WTC11 (cell line): ENCODE results near the gene GLT6D1. TPM values are rescaled to one million over a fixed set of nuclear protein-coding genes. Genes with fewer than 3 reads are reported as not detected.
A peak's percentile ranks its signal among the peaks of the same experiment; 100 is the strongest.

Source experiments
- ATAC-seq: fragments of 200-7000 bp; cut with Tn5 transposase; 2 replicates; pipeline ENCODE4 v1.10.0; 2021; ENCODE audit warnings: mild to moderate bottlenecking, moderate library complexity
- CTCF ChIA-PET: fragments of 300-600 bp; sonication (Branson Sonifier 250); formaldehyde crosslinking; loops from one replicate; lab custom pipeline; 2021; ENCODE audit warnings: antibody characterized with exemption; lab: Charles Lee
- POLR2A ChIA-PET: fragments of 350-600 bp; sonication (Branson Sonifier 250); formaldehyde crosslinking; loops from one replicate; lab custom pipeline; 2021; ENCODE audit warnings: antibody characterized with exemption; lab: Charles Lee
- DNase-seq: peaks from one replicate; pipeline ENCODE4 v3.0.0; 2021; ENCODE audit warnings: low spot score
- H3K27ac Mint-ChIP-seq: 2 replicates; pipeline ENCODE4 v1.8.0; 2021; ENCODE audit warnings: mixed read lengths
- H3K27me3 Mint-ChIP-seq: 2 replicates; pipeline ENCODE4 v1.8.0; 2021; ENCODE audit warnings: low read depth, mild to moderate bottlenecking, moderate library complexity, mixed read lengths
- H3K36me3 Mint-ChIP-seq: 2 replicates; pipeline ENCODE4 v1.8.0; 2021; ENCODE audit warnings: mixed read lengths
- H3K4me1 Mint-ChIP-seq: 2 replicates; pipeline ENCODE4 v1.8.0; 2022; ENCODE audit warnings: mixed read lengths
- H3K4me3 Mint-ChIP-seq: 2 replicates; pipeline ENCODE4 v1.8.0; 2021; ENCODE audit warnings: mild to moderate bottlenecking, moderate library complexity, mixed read lengths
- H3K9me3 Mint-ChIP-seq: 2 replicates; pipeline ENCODE4 v1.8.0; 2021; ENCODE audit warnings: mixed read lengths
- ATF1 ChIP-seq: sonication (generic); formaldehyde crosslinking; IDR thresholded peaks from 2 replicates; pipeline ENCODE4 v1.8.1; 2023; ENCODE audit warnings: mild to moderate bottlenecking, moderate library complexity, missing genetic modification reagents
- CREB1 ChIP-seq: sonication (generic); formaldehyde crosslinking; IDR thresholded peaks from 2 replicates; pipeline ENCODE4 v1.8.0; 2023; ENCODE audit warnings: mild to moderate bottlenecking, missing genetic modification reagents
- GTF2I ChIP-seq: fragments of 250-450 bp; sonication (Bioruptor Pico); conservative IDR thresholded peaks from 2 replicates; pipeline ENCODE4 v1.4.0; 2021; ENCODE audit warnings: mild to moderate bottlenecking
- JAZF1 ChIP-seq: fragments of 250-450 bp; sonication (Bioruptor Pico); IDR thresholded peaks from 2 replicates; pipeline ENCODE4 v1.9.0; 2021; ENCODE audit warnings: moderate library complexity, mild to moderate bottlenecking, inconsistent platforms
- MXD4 ChIP-seq: fragments of 250-450 bp; sonication (Bioruptor Pico); IDR thresholded peaks from 2 replicates; pipeline ENCODE4 v1.8.0; 2021; ENCODE audit warnings: mild to moderate bottlenecking, moderate library complexity, borderline replicate concordance
- NFE2L1 ChIP-seq: sonication (generic); formaldehyde crosslinking; IDR thresholded peaks from 2 replicates; pipeline ENCODE4 v1.8.1; 2023; ENCODE audit warnings: missing genetic modification reagents
- NR1H2 ChIP-seq: sonication (generic); formaldehyde crosslinking; IDR thresholded peaks from 2 replicates; pipeline ENCODE4 v1.9.0; 2021; ENCODE audit warnings: mild to moderate bottlenecking, moderate library complexity, missing genetic modification reagents
- RELA ChIP-seq: sonication (generic); formaldehyde crosslinking; IDR thresholded peaks from 2 replicates; pipeline ENCODE4 v1.8.1; 2022; ENCODE audit warnings: missing genetic modification reagents, mild to moderate bottlenecking, borderline replicate concordance
- TCF7 ChIP-seq: sonication (generic); formaldehyde crosslinking; IDR thresholded peaks from 2 replicates; pipeline ENCODE4 v1.8.0; 2022; ENCODE audit warnings: mild to moderate bottlenecking, low read depth, missing genetic modification reagents, moderate library complexity
- ZNF121 ChIP-seq: sonication (generic); formaldehyde crosslinking; IDR thresholded peaks from 2 replicates; pipeline ENCODE4 v1.8.0; 2023; ENCODE audit warnings: missing genetic modification reagents
- ZNF423 ChIP-seq: fragments of 250-450 bp; sonication (Bioruptor Pico); IDR thresholded peaks from 2 replicates; pipeline ENCODE4 v2.1.2; 2022; ENCODE audit warnings: mild to moderate bottlenecking, moderate library complexity
- total RNA-seq: library from RNA; stranded (reverse); gene quantifications from 3 replicates; pipeline ENCODE4 v1.2.3, GENCODE V29; 2021
- TF ChIP-seq, protein P1 (sequence below): sonication (generic); formaldehyde crosslinking; IDR thresholded peaks from 2 replicates; pipeline ENCODE4 v1.8.1; 2023; ENCODE audit warnings: mild to moderate bottlenecking, missing genetic modification reagents, borderline replicate concordance
- TF ChIP-seq, protein P2 (sequence below): sonication (generic); formaldehyde crosslinking; IDR thresholded peaks from 2 replicates; pipeline ENCODE4 v1.8.1; 2022; ENCODE audit warnings: missing genetic modification reagents, borderline replicate concordance
- TF ChIP-seq, protein P3 (sequence below): sonication (generic); formaldehyde crosslinking; IDR thresholded peaks from 2 replicates; pipeline ENCODE4 v1.8.1; 2023; ENCODE audit warnings: mild to moderate bottlenecking, moderate library complexity, missing genetic modification reagents
- TF ChIP-seq, protein P4 (sequence below): fragments of 250-450 bp; sonication (Bioruptor Pico); IDR thresholded peaks from 2 replicates; pipeline ENCODE4 v1.8.0; 2021; ENCODE audit warnings: mild to moderate bottlenecking

Gene GLT6D1
- total RNA-seq, 1 experiment from 2014 or later: 0.37 TPM

DNA sequence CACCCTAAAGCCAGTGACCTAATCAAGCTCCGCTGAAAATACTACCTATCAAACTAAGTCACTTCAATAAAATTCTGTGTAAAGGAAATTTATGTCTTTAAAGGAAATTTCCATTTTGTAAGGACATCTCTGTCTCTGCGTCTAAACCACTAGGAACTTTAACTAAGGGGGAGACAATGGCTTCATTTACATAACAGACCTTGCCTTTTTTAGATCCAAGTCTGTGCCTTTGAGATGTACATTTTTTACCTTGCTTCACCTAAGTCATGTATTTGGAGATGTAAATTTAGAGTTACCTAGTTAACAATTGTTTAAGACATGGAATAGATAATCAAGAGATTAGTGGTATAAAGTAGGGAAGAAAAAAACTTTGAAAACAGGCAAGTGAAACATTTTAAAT, 10.2 kb upstream of the GLT6D1 start (continued):
- no peak for TF ChIP-seq ATF1 (CRISPR knock-in tag)
- TF ChIP-seq ZNF121 (CRISPR knock-in tag): no peak

DNA sequence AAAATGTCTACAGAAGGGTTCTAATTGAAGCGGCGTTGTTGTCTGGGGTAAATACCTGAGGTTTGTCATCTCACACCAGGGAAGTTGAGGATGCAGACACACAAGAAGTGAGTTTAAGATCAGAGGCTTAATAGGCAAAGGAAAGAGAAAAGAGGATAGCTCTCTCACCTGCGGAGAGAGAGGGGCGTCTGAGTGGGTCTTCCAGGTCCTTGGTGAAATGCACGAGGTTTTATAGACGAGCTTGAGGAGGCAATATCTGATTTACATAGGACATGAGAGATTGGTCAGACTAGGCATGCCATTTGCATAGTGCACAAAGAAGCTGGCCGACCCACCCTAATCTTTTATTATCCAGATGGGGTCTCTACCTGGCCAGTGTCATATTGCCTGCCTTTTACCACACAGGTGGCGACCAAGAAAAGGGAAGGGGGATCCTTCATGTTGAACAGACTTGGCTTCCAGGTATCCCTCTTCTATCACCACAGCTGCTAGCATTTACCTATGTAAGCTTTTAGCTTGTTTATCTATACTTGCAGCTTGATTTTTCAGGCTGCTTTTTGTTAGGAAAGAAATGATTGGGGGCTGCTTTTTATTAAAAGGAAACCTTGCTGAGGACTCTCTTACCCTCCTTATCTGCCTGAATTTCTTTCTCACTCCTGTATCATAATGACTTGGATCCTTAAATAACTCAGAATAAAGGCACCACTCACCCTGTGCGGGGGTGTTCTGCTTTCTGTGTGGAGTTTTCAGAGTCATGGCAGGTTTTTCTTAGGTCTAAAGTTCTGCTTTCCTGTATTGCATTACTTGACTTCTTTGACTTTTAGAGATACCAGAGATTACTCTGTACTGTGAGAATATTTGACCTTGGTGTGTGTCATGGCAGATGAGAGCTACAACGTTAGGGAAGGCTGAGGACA, 9.4 kb upstream of the GLT6D1 start:
- Mint-ChIP-seq H3K27ac (peak overlapping the region; percentile 87), H3K36me3 (peaks cover 88% of the 10 kb centered on the region), H3K4me3 (peak overlapping the region; percentile 55), H3K9me3 (peaks cover 90% of the 10 kb centered on the region), H3K4me1 (peaks cover 23% of the 10 kb centered on the region), H3K27me3 (peaks cover 18% of the 10 kb centered on the region)
- DNase-seq: no peak
- TF ChIP-seq, protein P1, sequence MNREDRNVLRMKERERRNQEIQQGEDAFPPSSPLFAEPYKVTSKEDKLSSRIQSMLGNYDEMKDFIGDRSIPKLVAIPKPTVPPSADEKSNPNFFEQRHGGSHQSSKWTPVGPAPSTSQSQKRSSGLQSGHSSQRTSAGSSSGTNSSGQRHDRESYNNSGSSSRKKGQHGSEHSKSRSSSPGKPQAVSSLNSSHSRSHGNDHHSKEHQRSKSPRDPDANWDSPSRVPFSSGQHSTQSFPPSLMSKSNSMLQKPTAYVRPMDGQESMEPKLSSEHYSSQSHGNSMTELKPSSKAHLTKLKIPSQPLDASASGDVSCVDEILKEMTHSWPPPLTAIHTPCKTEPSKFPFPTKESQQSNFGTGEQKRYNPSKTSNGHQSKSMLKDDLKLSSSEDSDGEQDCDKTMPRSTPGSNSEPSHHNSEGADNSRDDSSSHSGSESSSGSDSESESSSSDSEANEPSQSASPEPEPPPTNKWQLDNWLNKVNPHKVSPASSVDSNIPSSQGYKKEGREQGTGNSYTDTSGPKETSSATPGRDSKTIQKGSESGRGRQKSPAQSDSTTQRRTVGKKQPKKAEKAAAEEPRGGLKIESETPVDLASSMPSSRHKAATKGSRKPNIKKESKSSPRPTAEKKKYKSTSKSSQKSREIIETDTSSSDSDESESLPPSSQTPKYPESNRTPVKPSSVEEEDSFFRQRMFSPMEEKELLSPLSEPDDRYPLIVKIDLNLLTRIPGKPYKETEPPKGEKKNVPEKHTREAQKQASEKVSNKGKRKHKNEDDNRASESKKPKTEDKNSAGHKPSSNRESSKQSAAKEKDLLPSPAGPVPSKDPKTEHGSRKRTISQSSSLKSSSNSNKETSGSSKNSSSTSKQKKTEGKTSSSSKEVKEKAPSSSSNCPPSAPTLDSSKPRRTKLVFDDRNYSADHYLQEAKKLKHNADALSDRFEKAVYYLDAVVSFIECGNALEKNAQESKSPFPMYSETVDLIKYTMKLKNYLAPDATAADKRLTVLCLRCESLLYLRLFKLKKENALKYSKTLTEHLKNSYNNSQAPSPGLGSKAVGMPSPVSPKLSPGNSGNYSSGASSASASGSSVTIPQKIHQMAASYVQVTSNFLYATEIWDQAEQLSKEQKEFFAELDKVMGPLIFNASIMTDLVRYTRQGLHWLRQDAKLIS (CRISPR knock-in tag): no peak
- TF ChIP-seq, protein P2, sequence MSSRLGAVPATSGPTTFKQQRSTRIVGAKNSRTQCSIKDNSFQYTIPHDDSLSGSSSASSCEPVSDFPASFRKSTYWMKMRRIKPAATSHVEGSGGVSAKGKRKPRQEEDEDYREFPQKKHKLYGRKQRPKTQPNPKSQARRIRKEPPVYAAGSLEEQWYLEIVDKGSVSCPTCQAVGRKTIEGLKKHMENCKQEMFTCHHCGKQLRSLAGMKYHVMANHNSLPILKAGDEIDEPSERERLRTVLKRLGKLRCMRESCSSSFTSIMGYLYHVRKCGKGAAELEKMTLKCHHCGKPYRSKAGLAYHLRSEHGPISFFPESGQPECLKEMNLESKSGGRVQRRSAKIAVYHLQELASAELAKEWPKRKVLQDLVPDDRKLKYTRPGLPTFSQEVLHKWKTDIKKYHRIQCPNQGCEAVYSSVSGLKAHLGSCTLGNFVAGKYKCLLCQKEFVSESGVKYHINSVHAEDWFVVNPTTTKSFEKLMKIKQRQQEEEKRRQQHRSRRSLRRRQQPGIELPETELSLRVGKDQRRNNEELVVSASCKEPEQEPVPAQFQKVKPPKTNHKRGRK (CRISPR knock-in tag): no peak
- TF ChIP-seq NR1H2 (CRISPR knock-in tag) (no peak), CREB1 (CRISPR knock-in tag) (no peak)
- ChIA-PET CTCF (no interaction called here), POLR2A (interaction anchor here (0.6 kb wide), 1 partner anchor 29 kb away, joined by 3 read pairs; no protein-coding TSS in a partner anchor)
- ATAC-seq: peak; percentile 92

DNA sequence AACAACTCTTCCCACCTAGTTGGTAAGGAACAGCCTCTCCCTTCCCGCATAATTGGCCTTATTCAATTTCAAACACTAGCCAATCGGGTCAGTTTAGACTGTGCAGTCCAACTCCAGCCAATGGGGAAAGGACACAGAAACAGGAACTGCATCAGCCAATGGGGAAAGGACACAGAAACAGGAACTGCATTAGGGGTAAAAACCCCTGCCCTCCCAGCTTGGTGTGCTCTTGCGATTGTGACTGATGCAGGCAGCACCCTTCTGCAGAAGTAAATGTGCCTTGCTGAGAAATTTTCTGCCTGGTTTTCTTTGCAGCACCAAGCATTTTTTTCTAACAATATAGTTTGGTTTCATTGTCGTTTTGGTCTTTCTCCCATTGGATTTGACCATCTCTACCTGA, 8.5 kb upstream of the GLT6D1 start:
- DNase-seq: no peak
- TF ChIP-seq GTF2I (CRISPR knock-in tag) (no peak), ZNF423 (no peak), NFE2L1 (no peak), JAZF1 (CRISPR knock-in tag) (no peak), TCF7 (CRISPR knock-in tag) (no peak), RELA (no peak), MXD4 (CRISPR knock-in tag) (no peak)
- TF ChIP-seq, protein P3, sequence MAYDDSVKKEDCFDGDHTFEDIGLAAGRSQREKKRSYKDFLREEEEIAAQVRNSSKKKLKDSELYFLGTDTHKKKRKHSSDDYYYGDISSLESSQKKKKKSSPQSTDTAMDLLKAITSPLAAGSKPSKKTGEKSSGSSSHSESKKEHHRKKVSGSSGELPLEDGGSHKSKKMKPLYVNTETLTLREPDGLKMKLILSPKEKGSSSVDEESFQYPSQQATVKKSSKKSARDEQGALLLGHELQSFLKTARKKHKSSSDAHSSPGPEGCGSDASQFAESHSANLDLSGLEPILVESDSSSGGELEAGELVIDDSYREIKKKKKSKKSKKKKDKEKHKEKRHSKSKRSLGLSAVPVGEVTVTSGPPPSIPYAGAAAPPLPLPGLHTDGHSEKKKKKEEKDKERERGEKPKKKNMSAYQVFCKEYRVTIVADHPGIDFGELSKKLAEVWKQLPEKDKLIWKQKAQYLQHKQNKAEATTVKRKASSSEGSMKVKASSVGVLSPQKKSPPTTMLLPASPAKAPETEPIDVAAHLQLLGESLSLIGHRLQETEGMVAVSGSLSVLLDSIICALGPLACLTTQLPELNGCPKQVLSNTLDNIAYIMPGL: no peak
- TF ChIP-seq, protein P1 (CRISPR knock-in tag): no peak
- TF ChIP-seq, protein P4, sequence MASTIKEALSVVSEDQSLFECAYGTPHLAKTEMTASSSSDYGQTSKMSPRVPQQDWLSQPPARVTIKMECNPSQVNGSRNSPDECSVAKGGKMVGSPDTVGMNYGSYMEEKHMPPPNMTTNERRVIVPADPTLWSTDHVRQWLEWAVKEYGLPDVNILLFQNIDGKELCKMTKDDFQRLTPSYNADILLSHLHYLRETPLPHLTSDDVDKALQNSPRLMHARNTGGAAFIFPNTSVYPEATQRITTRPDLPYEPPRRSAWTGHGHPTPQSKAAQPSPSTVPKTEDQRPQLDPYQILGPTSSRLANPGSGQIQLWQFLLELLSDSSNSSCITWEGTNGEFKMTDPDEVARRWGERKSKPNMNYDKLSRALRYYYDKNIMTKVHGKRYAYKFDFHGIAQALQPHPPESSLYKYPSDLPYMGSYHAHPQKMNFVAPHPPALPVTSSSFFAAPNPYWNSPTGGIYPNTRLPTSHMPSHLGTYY: no peak
- Mint-ChIP-seq H3K27ac (peak overlapping the region; percentile 15), H3K9me3 (peaks cover 89% of the 10 kb centered on the region), H3K4me1 (peaks cover 23% of the 10 kb centered on the region), H3K27me3 (peaks cover 20% of the 10 kb centered on the region), H3K36me3 (peaks cover 87% of the 10 kb centered on the region), H3K4me3 (no peak overlapping the region)
- ChIA-PET POLR2A (no interaction called here), CTCF (no interaction called here)
- no peak for ATAC-seq
